CD14-positive monocyte (primary cell): ENCODE measurements around the gene UBE2L3. TPM values are rescaled to one million over a fixed set of nuclear protein-coding genes. Genes with fewer than 3 reads are reported as not detected.

ENCODE experiments used
- DNase-seq, 3 donors: peaks; one replicate each; pipeline ENCODE4 v3.0.0-alpha.2; 2011 to 2022
- H2AFZ ChIP-seq: 2 replicates; pipeline ENCODE4 v1.6.0; 2012; ENCODE audit warnings: mild to moderate bottlenecking, low read depth, low read length, inconsistent platforms; ENCODE audit not compliant: insufficient read depth, poor library complexity, severe bottlenecking
- H3K27ac ChIP-seq, 2 donors: 1 replicate in 1 of 2; 2 replicates in 1 of 2; pipeline ENCODE4 v1.5.1; 2012 to 2013; ENCODE audit warnings: low read length in 2 of 2, control low read depth in 1 of 2, inconsistent platforms in 1 of 2, low read depth in 1 of 2, mild to moderate bottlenecking in 1 of 2
- H3K27me3 ChIP-seq, 2 donors: one replicate each; pipeline versions ENCODE4 v1.6.0 to v1.6.1; 2011 to 2013; ENCODE audit warnings: low read length in 2 of 2; ENCODE audit not compliant: control insufficient read depth in 2 of 2, insufficient read depth in 2 of 2
- H3K36me3 ChIP-seq, 2 donors: replicated peaks in 1 of 2; 1 replicate in 1 of 2; 2 replicates in 1 of 2; pipeline versions ENCODE4 v1.5.1 to v1.6.1; 2012 to 2013; ENCODE audit warnings: low read length in 2 of 2, control low read depth in 1 of 2, inconsistent platforms in 1 of 2, mild to moderate bottlenecking in 1 of 2; ENCODE audit not compliant: insufficient read depth in 2 of 2, control insufficient read depth in 1 of 2
- H3K4me1 ChIP-seq, 2 donors: 1 replicate in 1 of 2; 2 replicates in 1 of 2; pipeline versions ENCODE4 v1.5.1 to v1.6.1; 2012 to 2013; ENCODE audit warnings: low read length in 2 of 2, control low read depth in 1 of 2, inconsistent platforms in 1 of 2, mild to moderate bottlenecking in 1 of 2, moderate library complexity in 1 of 2; ENCODE audit not compliant: insufficient read depth in 2 of 2, control insufficient read depth in 1 of 2
- H3K4me2 ChIP-seq: replicated peaks from 2 replicates; pipeline ENCODE3; 2012; ENCODE audit warnings: low read length, moderate library complexity, mild to moderate bottlenecking; ENCODE audit not compliant: poor library complexity, severe bottlenecking; ENCODE audit errors: extremely low read depth
- H3K4me3 ChIP-seq, 3 experiments: fragments of 200-600 bp in 1 of 3; sonication (generic) in 1 of 3; replicated peaks in 1 of 3; 1 replicate in 2 of 3; 2 replicates in 1 of 3; pipeline ENCODE4 v1.5.1; 2011 to 2013; ENCODE audit warnings: low read length in 3 of 3, mild to moderate bottlenecking in 3 of 3, control low read depth in 2 of 3, low read depth in 2 of 3, inconsistent platforms in 1 of 3, moderate library complexity in 1 of 3
- H3K79me2 ChIP-seq: 2 replicates; pipeline ENCODE4 v1.6.0; 2012; ENCODE audit warnings: mild to moderate bottlenecking, control low read depth, inconsistent platforms, low read length, moderate library complexity; ENCODE audit not compliant: insufficient read depth
- H3K9ac ChIP-seq: 2 replicates; pipeline ENCODE4 v1.6.0; 2017; ENCODE audit warnings: low read length, mild to moderate bottlenecking; ENCODE audit not compliant: insufficient read depth, poor library complexity, severe bottlenecking
- H3K9me3 ChIP-seq, 2 donors: replicated peaks in 1 of 2; 1 replicate in 1 of 2; 2 replicates in 1 of 2; pipeline versions ENCODE4 v1.5.1 to v1.6.1; 2012 to 2013; ENCODE audit warnings: low read length in 2 of 2, control low read depth in 1 of 2; ENCODE audit not compliant: control insufficient read depth in 1 of 2, insufficient read depth in 1 of 2
- H4K20me1 ChIP-seq: 2 replicates; pipeline ENCODE4 v1.6.0; 2012; ENCODE audit warnings: mild to moderate bottlenecking, low read length, control low read depth, moderate library complexity; ENCODE audit not compliant: insufficient read depth
- H3K27ac Mint-ChIP-seq, 7 donors: one replicate each; pipeline ENCODE4 v1.8.0; 2020; ENCODE audit warnings: mild to moderate bottlenecking in 7 of 7, mixed read lengths in 7 of 7, moderate library complexity in 6 of 7, inconsistent platforms in 2 of 7
- H3K27me3 Mint-ChIP-seq, 3 donors: one replicate each; pipeline ENCODE4 v1.8.0; 2021 to 2022; ENCODE audit warnings: low read depth in 3 of 3, mild to moderate bottlenecking in 3 of 3, mixed read lengths in 3 of 3, moderate library complexity in 3 of 3, inconsistent platforms in 1 of 3
- H3K36me3 Mint-ChIP-seq, 2 donors: one replicate each; pipeline ENCODE4 v1.8.0; 2020; ENCODE audit warnings: mixed read lengths in 2 of 2, inconsistent platforms in 1 of 2, mild to moderate bottlenecking in 1 of 2
- H3K4me1 Mint-ChIP-seq: one replicate; pipeline ENCODE4 v1.8.0; 2020; ENCODE audit warnings: mild to moderate bottlenecking, mixed read lengths
- H3K4me3 Mint-ChIP-seq, 2 donors: one replicate each; pipeline ENCODE4 v1.8.0; 2020; ENCODE audit warnings: mild to moderate bottlenecking in 2 of 2, mixed read lengths in 2 of 2, moderate library complexity in 1 of 2
- H3K9me3 Mint-ChIP-seq, 7 donors: one replicate each; pipeline ENCODE4 v1.8.0; 2020 to 2022; ENCODE audit warnings: mixed read lengths in 7 of 7, mild to moderate bottlenecking in 6 of 7, moderate library complexity in 6 of 7, inconsistent platforms in 2 of 7
- CTCF ChIP-seq: fragments of 200-600 bp; IDR thresholded peaks from one replicate; pipeline ENCODE4 v1.8.0; 2022; ENCODE audit warnings: antibody characterized with exemption, mild to moderate bottlenecking
- WGBS: methylation state at CpG from one replicate; pipeline ENCODE4 v1.1.5; 2013; ENCODE audit warnings: missing lambda C conversion rate; ENCODE audit not compliant: insufficient coverage; 5-methylcytosine and 5-hydroxymethylcytosine counted together
- intact Hi-C, 2 donors: fragments of 100-400 bp; cut with micrococcal nuclease; formaldehyde crosslinking; loops; one replicate each; pipeline versions ENCODE4 v1.15.0 to v1.15.1; 2023
- polyA plus RNA-seq, 3 donors: library from polyadenylated mRNA; depleted of rRNA in 1 of 3; unstranded in 2 of 3; stranded (reverse) in 1 of 3; fragments of 300-500 nt in 2 of 3; fragments of >200 nt in 1 of 3; fragmentation: Illumina TruSeq in 2 of 3; gene quantifications; 1 replicate in 2 of 3; 2 replicates in 1 of 3; pipeline ENCODE4 v1.2.3, GENCODE V29; 2012 to 2021

UBE2L3 gene
- polyA plus RNA-seq, 3 donors, result 19.6 to 88.9 (median 69.6) TPM

- no peak for TF ChIP-seq CTCF
- H4K20me1 ChIP-seq, result peaks cover 99% of the 10 kb centered on the region
- 80% methylated on average over 2 of the region's 6 CpGs for WGBS
These were observed 35.1 kb downstream of the UBE2L3 start for GRCh38 chr22:21602579-21602978.

GRCh38 chr22:21603973-21604372 is 36.5 kb downstream of the UBE2L3 start:
- Histone ChIP-seq H2AFZ (no peak overlapping the region), H3K79me2 (peaks cover 100% of the 10 kb centered on the region), H3K9me3 (no peaks in the 10 kb centered on the region), H3K27ac (peak overlapping the region in 1 of 2 donors; percentile 69), H3K36me3 (peaks cover 2 to 18% of the 10 kb centered on the region in 2 donors), H3K4me2 (no peak overlapping the region), H3K9ac (no peak overlapping the region), H3K4me1 (peaks cover 14 to 15% of the 10 kb centered on the region in 2 donors), H4K20me1 (peaks cover 99% of the 10 kb centered on the region), H3K27me3 (no peaks in the 10 kb centered on the region), H3K4me3 (no peak overlapping the region)
- WGBS, result 83% methylated on average over 2 of the region's 9 CpGs
- Mint-ChIP-seq H3K4me3 (no peak overlapping the region), H3K36me3 (peaks cover 12 to 21% of the 10 kb centered on the region in 2 donors), H3K27me3 (no peaks in the 10 kb centered on the region), H3K4me1 (peaks cover 43% of the 10 kb centered on the region), H3K27ac (peak overlapping the region in 1 of 7 donors; percentile 57), H3K9me3 (no peaks in the 10 kb centered on the region)
- TF ChIP-seq CTCF, result no peak
- intact Hi-C loops, result no loop called here
- no peak for DNase-seq

More at GRCh38 chr22:21602579-21602978, 35.1 kb downstream of the UBE2L3 start:
- Histone ChIP-seq H3K4me1 (peaks cover 14 to 15% of the 10 kb centered on the region in 2 donors), H3K27me3 (no peaks in the 10 kb centered on the region), H3K4me3 (no peak overlapping the region), H3K27ac (peak overlapping the region in 1 of 2 donors; percentile 68), H3K79me2 (peaks cover 100% of the 10 kb centered on the region), H3K36me3 (peaks cover 2 to 19% of the 10 kb centered on the region in 2 donors), H3K9me3 (no peaks in the 10 kb centered on the region), H3K4me2 (no peak overlapping the region), H3K9ac (no peak overlapping the region), H2AFZ (no peak overlapping the region)
- Mint-ChIP-seq H3K27ac (peak overlapping the region in 4 of 7 donors; percentile 26 to 61 (median 49)), H3K4me3 (no peak overlapping the region), H3K9me3 (peaks cover 0 to 1% (median 0%) of the 10 kb centered on the region in 7 donors), H3K27me3 (no peaks in the 10 kb centered on the region), H3K4me1 (peaks cover 38% of the 10 kb centered on the region), H3K36me3 (peaks cover 14 to 29% of the 10 kb centered on the region in 2 donors)
- intact Hi-C loops, result no loop called here
- no peak for DNase-seq
